Nephron progenitor cell (in vitro differentiated cells): ENCODE data around the gene GLIS1.

ENCODE experiments used
- DNase-seq: peaks from one replicate; pipeline ENCODE4 v3.0.0; 2021
- H3K27ac Mint-ChIP-seq: 2 replicates; pipeline ENCODE4 v1.8.0; 2021; ENCODE audit warnings: mild to moderate bottlenecking, moderate library complexity, mixed read lengths
- H3K27me3 Mint-ChIP-seq: 2 replicates; pipeline ENCODE4 v1.8.0; 2021; ENCODE audit warnings: mild to moderate bottlenecking, low read depth, mixed read lengths; ENCODE audit not compliant: poor library complexity
- H3K36me3 Mint-ChIP-seq: 2 replicates; pipeline ENCODE4 v1.8.0; 2021; ENCODE audit warnings: low read depth, mixed read lengths
- H3K4me1 Mint-ChIP-seq: 2 replicates; pipeline ENCODE4 v1.8.0; 2021; ENCODE audit warnings: mixed read lengths
- H3K4me3 Mint-ChIP-seq: 2 replicates; pipeline ENCODE4 v1.8.0; 2021; ENCODE audit warnings: mild to moderate bottlenecking, moderate library complexity, mixed read lengths
- H3K9me3 Mint-ChIP-seq: 2 replicates; pipeline ENCODE4 v1.8.0; 2021; ENCODE audit warnings: mild to moderate bottlenecking, moderate library complexity, mixed read lengths
- TF ChIP-seq, protein P1 (sequence below): fragments of 200-600 bp; sonication (generic); IDR thresholded peaks from 2 replicates; pipeline ENCODE4 v1.5.0; 2021; ENCODE audit warnings: antibody characterized with exemption

The GLIS1 gene

DNA sequence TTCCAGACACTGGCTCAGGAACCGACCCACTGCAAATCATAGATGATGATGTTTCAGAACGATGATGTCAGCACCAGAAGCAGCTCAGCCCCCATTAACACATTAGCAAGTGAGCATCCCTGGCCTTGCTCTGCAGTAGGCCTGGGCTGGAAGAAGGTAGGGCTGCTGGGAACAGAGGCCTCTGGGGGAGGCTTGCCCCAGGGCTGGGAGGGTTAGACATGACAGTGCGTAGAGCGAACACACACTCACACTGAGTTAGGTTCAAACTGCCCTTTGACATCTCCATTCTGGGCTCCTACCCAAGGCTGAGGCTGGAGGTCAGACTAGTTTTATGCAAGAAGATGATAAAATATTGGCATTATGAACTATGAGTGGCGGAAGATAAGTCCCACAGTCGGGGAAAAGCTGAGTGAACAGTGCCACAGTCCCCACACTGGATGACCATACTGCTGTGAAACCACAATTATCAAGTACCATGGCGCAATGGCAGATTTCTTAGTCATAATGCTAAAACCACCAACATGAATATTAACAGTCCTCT lies 188.7 kb downstream of the GLIS1 start:
- Mint-ChIP-seq H3K4me1 (peaks cover 21% of the 10 kb centered on the region), H3K27me3 (peaks cover 24% of the 10 kb centered on the region), H3K27ac (no peak overlapping the region), H3K36me3 (no peaks in the 10 kb centered on the region), H3K9me3 (no peaks in the 10 kb centered on the region), H3K4me3 (no peak overlapping the region)
- TF ChIP-seq, protein P1, sequence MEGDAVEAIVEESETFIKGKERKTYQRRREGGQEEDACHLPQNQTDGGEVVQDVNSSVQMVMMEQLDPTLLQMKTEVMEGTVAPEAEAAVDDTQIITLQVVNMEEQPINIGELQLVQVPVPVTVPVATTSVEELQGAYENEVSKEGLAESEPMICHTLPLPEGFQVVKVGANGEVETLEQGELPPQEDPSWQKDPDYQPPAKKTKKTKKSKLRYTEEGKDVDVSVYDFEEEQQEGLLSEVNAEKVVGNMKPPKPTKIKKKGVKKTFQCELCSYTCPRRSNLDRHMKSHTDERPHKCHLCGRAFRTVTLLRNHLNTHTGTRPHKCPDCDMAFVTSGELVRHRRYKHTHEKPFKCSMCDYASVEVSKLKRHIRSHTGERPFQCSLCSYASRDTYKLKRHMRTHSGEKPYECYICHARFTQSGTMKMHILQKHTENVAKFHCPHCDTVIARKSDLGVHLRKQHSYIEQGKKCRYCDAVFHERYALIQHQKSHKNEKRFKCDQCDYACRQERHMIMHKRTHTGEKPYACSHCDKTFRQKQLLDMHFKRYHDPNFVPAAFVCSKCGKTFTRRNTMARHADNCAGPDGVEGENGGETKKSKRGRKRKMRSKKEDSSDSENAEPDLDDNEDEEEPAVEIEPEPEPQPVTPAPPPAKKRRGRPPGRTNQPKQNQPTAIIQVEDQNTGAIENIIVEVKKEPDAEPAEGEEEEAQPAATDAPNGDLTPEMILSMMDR, result no peak
- DNase-seq, result peak; percentile 0

DNA sequence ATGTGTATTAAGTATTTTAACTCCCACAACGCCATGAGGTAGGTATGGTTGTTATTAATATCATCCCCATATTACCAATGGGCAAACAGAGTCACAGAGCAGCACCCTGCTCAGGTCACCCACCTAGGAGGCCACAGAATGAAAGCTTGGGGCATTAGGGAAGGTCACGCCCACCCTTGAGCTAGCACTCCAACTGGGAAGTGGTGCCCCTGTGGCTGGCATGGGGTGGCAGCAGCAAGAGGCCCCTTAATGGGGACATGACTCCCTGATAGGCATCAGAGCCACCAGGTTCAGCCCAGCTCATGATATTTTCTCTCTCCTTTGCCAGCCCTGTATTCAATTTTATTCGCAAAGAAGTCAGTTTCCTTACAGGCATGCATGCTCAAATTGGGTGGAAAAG lies 189.2 kb downstream of the GLIS1 start:
- TF ChIP-seq, protein P1, result no peak
- H3K36me3 Mint-ChIP-seq, result no peaks in the 10 kb centered on the region
- H3K9me3 Mint-ChIP-seq, result no peaks in the 10 kb centered on the region
- H3K4me1 Mint-ChIP-seq, result peaks cover 24% of the 10 kb centered on the region
- H3K27ac Mint-ChIP-seq, result no peak overlapping the region
- no peak for DNase-seq
- H3K4me3 Mint-ChIP-seq, result no peak overlapping the region
- peaks cover 28% of the 10 kb centered on the region for H3K27me3 Mint-ChIP-seq

DNA sequence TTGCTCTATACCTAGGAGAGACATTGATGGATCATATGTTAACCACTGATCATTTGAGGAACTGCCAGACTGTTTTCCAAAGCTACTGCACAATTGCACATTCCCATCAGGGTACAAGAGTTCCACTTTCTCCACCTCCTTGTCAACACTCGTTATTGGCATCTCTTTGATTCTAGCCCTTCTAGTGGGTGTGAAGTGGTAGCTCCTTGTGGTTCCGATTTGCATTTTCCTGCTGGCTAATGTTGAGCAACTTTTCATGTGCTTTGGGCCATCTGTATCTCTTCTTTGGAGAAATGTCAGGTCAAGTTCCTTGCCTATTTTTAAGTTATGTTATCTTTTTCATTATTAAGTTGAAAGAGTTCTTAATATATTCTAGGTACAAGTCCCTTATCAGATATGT lies 189.7 kb downstream of the GLIS1 start:
- no peak overlapping the region for H3K27ac Mint-ChIP-seq
- H3K27me3 Mint-ChIP-seq, result peaks cover 28% of the 10 kb centered on the region
- H3K4me3 Mint-ChIP-seq, result no peak overlapping the region
- no peaks in the 10 kb centered on the region for H3K36me3 Mint-ChIP-seq
- TF ChIP-seq, protein P1, result no peak
- no peak for DNase-seq
- H3K9me3 Mint-ChIP-seq, result no peaks in the 10 kb centered on the region
- H3K4me1 Mint-ChIP-seq, result peaks cover 29% of the 10 kb centered on the region

DNA sequence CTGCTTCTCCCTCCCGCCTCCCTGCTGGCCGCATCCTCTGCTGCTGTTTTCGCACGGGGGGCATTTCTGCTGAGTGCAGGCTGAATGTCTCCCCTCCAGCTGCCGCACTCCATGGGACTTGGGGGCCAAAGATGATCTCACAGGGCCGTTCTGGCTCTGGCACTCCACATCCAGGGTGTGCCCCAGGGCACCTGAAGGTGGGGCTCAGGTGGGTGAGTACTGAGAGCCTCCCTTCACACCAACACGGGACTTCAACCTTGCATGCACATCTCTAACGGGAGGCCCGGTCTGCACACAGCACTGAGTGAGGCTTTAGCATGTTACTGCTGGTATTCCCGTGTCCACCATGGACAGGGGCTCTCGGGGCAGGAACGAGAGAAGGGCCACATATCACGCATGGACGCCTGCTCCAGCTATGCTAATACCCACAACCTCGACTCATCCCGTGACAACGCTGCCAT lies 190.9 kb downstream of the GLIS1 start:
- no peak overlapping the region for H3K27ac Mint-ChIP-seq
- no peaks in the 10 kb centered on the region for H3K9me3 Mint-ChIP-seq
- H3K27me3 Mint-ChIP-seq, result peaks cover 21% of the 10 kb centered on the region
- peak; percentile 0 for DNase-seq
- H3K4me1 Mint-ChIP-seq, result peaks cover 40% of the 10 kb centered on the region
- no peaks in the 10 kb centered on the region for H3K36me3 Mint-ChIP-seq
- TF ChIP-seq, protein P1, result no peak
- H3K4me3 Mint-ChIP-seq, result no peak overlapping the region

DNA sequence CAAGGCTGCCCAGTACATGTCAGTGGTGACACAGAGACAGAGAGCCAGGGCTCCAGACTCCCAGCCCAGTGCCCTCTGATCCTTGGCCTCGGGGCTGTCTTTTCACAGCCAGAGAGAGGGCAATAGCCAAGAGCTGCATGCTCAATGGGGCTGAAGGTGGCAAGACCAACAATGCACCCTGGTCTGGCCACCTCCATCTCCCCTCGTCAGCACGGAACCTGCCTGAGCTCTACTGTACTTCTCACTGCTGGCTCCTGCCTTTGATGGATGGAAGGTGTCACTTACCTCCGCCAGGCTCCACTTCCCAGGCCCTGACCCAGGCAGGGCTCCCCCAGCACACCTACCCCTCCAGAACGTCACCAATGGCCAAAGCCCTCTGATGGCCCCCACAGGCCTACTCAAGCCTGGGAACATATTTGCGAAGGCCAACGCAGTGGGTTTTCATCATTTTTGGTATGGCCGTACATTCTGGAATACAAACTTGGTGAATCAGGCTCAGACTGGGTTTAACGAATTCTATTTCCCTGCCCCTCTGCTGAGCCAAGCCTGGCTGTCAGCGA lies 191.7 kb downstream of the GLIS1 start:
- Mint-ChIP-seq H3K4me3 (no peak overlapping the region), H3K9me3 (no peaks in the 10 kb centered on the region), H3K36me3 (no peaks in the 10 kb centered on the region), H3K27me3 (peaks cover 14% of the 10 kb centered on the region), H3K27ac (no peak overlapping the region), H3K4me1 (peaks cover 47% of the 10 kb centered on the region)
- TF ChIP-seq, protein P1, result no peak
- DNase-seq, result peak; percentile 1
